Activated CD4-positive, alpha-beta T cell treated with anti-CD3 and anti-CD28 coated beads, Interleukin-2, amount 50 U/mL, for 48 hours (primary cell): Measurements from ENCODE around the gene PTPRJ.
A peak's percentile ranks its signal among the peaks of the same experiment; 100 is the strongest.

Experiments
- DNase-seq, 2 experiments: peaks; one replicate each; pipeline ENCODE4 v3.0.0-alpha.2; 2020

PTPRJ gene

DNA sequence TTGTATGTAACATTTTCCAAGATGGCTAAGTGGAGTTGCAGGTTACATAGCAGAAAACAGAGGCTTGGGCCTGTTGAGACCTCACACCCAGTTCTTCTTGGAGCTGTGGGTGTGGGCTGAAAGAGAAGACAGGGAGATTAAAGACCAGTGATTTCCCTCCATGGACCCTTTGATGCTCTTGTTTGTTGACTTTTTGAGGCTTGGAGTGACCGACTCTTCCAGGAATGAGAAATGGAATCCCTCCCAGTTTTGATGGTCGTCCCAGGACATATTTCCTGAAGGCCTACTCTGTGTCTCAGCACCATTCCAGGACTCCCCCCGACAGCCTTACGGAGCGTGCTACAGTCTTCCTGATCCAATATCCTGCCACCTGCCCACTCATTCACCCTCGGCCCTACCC lies 96.9 kb downstream of the PTPRJ start:
- DNase-seq, result no peak

DNA sequence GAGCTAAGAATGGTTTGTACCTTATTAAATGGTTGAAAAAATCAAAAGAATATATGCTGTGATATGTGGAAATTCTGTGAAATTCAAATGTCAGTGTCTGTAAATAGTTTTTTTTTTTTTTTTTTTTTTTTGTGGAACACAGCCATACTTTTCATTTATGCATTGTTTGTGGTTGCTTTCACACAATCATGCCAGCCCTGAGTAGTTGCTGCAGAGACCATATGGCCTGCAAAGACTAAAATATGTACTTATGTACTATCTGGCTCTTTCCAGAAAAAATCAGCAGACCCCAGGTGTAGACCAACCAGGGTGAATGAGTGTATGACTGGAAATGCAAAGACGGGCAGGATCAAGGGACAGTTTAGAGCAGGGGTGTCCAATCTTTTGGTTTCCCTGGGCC lies 98.3 kb downstream of the PTPRJ start:
- no peak for DNase-seq

DNA sequence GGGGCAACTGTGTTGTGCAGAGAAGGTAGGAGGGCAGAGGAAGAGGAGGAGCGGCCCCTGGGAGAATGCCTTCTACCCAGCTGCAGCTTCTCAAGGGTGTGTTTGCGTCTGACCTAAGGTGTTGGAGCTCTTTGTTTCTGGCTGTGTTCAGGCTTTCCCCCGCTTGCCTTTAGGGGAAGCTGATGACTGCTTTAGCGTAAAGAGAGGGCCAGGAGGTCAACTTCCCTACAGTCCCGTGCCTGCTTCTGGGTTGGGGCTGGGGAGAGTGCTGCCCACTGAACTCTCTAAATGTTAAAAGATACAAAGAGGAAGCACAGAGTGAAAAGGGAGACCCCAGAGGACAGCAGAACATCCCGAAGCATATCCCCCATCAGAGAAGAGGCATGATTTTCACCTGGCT lies 99.2 kb downstream of the PTPRJ start:
- DNase-seq, result no peak

DNA sequence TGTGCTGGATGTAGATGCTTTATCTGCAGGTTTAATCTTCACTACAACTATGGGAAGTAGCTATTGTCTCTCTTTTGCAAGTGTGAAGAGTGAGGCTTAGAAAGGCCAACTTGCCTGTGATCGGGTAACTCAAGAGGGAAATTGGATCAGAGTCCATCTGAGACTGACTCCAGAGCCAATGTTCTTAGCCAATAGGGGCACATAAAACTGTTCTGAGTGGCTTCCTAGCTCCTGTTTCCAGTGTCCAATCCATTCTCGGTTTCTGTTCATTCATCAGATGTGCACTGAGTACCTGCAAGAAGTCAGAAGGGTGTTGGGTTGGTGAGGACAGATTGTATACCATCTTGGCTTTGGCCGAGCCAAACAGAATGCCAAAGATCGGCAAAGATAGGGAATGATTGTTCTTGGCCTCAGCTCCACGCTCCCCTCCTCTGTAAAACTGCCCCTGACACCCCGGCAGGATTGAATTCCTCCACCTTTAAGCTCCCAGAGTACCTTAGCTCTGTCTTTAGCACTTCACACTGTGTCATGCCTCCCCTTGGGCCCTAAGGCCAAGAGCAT lies 100.0 kb downstream of the PTPRJ start:
- DNase-seq, result no peak

DNA sequence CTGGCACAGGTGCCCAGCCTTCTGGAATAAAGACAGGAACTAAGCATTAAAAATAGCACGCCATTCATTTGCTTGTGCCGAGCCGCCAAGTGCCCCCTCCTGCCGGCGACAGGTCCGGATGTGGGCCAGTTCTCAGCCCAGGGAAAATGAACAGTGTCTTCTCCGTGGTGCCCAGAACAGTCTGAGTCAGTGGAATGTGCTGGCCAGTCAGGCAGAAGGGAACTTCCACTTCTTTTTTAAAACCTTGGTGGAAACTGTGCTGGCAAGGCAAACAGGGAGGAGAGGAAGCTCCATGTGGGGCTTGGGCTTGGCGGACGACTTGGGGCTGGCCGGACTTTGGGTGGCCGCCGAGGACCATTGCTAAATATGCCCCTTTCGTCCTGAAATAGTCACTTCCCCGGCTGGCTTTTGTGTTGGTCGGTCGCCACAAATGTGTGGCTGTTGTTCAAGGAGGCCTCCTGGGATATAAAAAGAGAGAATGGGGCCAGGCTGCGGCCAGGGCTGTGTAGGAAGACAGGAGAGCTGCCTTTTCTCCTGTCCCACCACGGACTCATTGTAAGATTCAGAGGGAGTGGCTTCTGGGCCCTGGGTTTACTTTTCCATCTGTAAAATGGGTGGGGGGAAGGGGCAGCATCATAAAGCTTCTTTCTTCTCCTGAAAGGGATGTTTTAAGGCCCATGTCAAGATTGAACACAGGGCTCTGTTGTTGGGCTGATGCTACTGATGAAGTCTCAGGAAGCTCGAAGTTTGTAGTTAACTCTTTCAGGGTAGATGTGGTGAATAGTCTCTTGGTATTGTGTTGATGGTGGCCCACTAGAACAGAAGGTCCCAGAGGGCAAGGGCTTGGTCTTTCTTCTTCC lies 101.0 kb downstream of the PTPRJ start:
- DNase-seq, result peak; percentile 29 to 46

DNA sequence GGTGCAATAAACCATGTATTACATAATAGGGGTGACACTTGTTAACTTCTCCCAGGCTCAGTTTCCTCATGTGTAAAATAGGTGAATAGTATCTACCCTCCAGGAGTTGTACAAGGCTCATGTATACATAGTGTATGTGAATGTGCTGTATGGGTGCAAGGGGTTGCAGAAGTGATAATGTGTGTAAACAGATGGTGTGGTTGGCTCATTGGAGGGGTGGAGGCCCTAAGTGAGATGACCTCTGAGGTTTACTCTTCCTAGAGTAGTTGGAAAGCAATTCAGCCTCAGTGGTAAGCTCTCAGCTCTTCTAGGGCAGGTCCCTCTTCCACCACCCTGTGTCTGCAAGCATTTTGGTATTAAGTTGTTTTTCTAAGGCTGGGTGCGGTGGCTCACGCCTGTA lies 102.4 kb downstream of the PTPRJ start:
- DNase-seq, result no peak

DNA sequence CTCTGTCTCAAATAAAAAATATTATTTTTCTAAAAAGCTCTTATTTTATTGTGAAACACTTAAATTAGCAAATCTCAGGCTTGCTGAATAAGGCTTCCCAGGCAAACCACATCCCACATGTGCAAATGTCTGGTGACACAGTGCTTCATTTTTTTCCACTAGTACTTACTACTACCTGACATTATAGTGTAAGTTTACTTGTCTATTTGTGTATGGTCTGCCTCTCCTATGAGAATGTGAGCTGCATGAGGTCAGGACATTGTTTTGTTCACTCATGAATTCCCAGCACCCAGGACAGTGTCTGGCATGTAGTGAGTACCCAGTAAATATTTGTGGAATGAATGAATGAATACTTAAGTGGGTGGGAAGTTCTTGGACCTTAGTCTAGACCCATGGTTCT lies 103.1 kb downstream of the PTPRJ start:
- DNase-seq, result no peak

DNA sequence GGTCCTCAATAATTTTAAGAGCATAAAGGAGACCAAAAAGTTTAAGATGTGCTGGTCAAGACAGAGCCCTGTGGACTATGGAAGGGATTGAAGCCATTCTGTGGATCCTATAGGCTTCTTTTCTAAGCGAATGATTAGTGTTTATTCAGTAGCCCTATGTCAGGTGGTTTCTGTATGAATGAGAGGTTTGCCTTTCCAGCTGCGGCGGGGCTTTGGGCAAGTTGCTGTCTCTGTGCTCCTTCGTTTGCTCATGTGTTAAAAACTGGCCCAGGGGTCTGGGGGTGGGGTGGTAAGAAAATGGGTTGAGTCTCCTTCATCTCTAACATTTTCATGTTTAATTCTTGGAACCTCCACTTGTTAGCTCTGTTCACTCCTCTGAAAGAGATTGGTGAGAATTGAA lies 105.3 kb downstream of the PTPRJ start:
- DNase-seq, result no peak

DNA sequence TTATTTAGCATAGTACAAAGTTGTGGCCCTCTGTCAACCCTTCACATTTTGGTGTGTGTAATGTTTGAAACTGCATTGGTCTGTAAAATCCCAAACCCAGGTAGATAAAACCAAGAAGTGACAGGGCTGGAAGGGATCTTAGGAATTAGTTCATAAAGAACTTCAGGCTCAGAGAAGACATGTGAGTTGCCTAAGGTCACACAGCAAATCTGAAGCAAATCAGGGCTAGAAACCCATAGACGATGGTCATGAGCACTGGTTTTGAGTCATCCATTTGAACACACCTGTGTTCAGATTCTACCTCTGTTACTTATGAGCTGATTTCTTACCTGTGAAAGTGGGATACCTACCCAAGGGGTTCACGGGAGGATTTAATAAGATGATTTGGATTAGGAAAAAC lies 107.1 kb downstream of the PTPRJ start:
- DNase-seq, result no peak

DNA sequence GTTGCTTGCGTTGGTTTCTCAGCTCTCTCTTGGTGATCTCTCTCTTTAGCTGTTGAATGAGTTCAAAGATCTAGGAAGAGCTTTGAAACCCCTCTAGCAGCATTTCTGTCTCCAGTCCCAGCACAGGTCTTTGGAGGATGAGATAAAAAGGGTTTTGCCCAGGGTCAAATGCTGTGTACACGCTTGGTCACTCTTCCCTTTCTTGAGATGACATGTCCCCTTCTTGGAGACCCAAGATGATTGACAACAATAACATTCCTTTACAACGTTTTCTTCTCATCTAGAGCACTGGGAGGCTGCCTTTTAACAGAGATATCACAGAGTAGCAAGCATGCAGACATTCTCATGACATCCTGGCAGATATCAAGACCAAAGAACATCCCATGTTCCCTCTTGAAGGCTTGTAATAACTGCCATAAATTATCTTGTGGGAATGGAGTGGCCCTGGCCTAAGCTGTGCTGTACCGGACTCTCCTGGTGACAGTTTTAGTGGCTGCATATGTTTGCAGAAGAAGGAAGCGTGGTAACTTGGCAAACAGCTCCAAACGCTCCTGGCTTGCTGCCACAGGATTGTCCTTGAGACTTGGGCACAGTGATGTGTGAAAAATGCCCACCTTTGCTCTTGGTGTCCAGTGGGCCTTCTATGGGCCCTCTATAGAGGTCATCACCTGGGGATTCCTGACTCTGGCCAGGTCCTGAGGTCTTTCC lies 107.8 kb downstream of the PTPRJ start:
- DNase-seq, result no peak

DNA sequence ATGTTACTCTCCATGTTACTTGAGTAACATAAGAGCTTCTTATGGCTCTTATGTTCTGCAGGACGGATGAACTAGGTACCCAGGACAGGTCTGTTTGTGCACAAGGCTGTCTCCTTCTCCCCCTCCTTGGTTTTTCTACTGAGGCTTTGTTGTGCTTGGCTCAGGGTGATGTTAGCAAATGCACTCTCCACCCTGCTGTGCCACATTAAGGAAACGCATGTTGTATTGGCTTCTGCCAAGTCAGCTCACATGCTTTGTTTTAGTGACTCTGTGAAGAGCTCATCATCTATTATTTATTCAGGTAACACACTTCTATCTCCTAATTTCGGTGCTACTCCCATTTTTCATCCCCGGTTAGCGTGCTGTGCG lies 108.3 kb downstream of the PTPRJ start:
- DNase-seq, result no peak

DNA sequence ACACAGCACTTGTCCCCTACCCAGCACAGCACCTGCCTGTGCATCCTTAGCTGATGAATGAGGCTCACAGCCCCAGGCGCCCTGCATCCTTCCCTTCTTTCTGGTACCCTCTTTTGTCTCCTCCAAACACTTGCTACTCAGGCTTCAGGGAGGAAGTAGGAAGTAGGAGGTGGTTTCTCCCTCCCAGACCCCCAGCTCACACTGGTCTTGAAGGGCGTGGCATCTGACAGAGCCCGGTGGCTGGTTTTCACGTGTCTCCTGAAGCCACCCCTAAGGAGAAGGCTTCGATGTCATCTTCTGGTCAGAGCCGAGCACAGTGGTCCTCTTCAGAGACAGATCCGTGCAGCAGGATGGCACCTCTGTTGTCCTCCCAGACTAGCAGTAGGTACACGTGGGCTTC lies 109.8 kb downstream of the PTPRJ start:
- no peak for DNase-seq

DNA sequence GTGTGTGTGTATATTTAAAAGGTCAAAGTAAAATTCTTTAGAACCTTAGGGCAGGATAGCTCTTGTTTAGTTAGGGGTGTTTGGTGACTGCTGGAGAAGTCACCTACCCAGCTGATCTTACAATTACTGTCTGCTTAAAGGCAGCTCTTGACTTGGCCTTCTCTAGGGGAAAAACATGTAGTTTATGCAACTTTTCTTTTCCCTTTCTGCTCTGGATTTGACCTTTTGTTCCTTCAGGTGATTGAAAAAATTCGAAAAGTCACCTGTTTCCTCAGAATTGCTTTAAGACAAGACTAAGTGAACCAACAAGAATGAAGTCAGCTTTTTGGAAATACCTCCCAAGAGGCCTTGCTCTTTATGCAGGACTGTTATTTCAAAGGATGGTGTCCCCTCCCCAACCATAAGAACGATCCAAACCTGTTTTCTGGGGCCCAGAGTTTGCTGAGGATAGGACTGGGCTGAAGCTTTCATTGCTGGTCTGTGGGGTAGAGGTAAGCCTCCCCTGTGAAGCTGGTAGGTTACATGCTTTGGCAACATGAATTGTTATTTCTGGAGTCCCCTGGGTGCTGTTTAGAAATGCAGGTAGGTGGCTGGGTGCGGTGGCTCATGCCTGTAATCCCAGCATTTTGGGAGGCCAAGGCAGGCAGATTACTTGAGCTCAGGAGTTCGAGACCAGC lies 111.2 kb downstream of the PTPRJ start:
- no peak for DNase-seq

DNA sequence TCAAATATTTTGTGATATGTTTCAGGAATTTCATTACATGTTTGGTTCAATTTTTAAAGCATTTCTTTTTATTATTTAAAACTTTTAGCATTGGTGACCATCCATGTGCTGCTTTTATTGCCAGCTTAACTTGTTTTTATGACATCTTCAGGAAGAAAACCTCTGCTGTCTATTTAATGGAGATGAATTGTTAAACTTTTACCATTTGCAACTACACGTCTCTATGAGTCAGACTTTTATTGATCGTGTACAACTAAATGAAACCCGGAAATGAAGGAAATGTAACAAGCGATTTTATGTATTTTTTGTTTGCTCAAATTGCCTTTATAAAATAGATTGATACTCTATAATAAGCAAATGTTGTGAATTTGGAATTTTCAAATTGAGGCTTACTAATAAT lies 113.0 kb downstream of the PTPRJ start:
- no peak for DNase-seq

DNA sequence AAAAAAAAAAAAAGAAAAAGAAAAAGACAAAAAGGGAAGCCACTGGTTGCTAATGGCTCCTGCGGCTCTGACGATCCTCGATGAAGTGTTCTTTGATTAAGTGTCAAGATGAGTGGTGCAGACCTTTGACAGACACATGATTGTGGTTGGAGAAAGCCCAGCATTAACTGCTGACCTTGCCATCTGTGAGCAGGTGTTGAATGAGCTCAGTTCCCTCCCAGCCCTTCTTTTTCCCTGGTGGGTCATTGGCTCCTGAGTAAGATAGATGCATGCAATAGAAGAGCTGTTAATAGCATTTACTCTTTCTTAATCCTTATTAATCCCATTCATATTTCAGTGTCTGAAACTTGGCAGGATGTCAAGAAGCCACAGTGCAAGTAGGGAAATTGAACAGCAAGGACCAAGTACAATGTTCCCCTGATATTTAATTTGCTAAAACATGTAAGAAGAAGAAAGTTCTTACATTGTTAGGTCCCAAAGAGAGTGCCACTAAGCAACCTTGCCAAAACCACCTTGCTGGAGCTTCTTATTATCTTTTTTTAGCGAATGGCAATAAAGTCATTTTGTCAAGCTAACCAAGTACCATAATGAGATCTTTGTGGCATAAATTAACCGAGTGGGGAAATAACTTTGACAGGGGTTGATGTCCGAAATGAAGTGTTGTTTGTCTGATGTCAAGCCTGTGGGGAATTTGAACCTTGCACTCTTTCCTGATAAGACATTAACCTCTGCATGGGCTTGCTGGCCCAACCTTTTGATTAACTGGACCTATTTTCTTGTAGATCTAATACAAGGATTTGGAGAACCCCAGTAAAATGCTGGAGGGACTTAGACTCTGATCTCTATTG lies 113.7 kb downstream of the PTPRJ start:
- no peak for DNase-seq

DNA sequence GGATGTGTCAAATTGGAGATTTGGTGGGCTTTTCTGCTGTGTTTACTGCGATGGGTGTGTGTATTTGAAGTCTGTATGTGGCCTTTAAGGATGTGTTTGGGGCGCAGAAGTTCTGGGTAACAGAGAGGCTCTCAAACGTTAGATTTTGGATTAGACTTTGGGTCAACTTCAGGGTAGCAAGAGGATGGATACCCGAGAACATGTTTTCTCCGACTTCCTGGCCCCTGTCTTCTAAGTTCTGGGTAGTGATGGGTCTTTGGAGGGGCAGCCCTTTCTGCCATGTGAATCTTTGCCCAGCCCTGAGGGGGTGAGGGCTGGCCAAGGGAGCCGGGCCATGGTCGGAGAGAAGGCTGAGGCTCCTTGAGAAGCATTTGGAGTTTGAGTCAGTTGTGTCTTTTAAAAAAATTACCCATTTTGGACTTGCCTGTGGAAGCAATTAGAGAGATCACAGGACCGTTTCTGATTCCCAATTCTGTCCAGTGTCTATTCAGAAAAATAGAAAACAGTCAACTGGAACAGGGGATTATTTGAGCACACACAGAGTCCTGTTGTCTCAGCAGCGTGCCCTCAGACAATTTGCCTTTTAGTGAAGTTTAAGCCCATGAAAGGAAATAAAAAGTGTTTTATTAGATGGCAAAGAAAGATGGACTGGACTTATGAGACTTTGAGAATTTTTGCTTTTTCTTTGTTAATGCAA lies 114.4 kb downstream of the PTPRJ start:
- no peak for DNase-seq

DNA sequence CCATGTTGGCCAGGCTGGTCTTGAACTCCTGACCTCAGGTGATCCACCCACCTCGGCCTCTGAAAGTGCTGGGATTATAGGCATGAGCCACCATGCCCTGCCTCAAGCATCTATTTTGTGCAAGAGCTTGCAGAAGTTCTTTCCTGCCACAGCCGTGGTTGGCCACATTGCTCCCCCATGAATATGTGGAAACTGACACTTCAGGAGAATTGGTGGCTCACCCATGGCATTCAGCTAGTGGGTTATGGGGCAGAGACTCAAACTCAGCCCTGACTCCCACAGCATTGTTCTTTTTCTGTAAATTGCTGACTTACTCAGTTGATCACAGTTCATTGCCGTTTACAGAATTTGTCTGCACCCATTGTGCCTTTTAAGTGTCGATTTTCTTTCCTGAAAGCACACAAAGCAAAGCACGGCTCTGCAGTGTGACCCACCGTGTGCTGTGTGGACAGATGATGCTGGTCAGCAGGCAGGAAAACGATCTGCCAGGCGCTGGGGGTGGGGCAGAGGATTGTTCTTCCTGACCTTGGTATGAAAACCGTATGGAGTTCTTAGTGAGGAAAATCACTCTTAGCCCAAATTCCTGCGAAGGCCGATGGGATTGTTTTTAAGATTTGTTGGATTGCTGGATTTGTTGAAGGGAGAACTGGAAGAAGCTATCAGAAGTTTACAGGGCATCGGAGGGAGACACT lies 115.6 kb downstream of the PTPRJ start:
- DNase-seq, result peak; percentile 18 to 39

DNA sequence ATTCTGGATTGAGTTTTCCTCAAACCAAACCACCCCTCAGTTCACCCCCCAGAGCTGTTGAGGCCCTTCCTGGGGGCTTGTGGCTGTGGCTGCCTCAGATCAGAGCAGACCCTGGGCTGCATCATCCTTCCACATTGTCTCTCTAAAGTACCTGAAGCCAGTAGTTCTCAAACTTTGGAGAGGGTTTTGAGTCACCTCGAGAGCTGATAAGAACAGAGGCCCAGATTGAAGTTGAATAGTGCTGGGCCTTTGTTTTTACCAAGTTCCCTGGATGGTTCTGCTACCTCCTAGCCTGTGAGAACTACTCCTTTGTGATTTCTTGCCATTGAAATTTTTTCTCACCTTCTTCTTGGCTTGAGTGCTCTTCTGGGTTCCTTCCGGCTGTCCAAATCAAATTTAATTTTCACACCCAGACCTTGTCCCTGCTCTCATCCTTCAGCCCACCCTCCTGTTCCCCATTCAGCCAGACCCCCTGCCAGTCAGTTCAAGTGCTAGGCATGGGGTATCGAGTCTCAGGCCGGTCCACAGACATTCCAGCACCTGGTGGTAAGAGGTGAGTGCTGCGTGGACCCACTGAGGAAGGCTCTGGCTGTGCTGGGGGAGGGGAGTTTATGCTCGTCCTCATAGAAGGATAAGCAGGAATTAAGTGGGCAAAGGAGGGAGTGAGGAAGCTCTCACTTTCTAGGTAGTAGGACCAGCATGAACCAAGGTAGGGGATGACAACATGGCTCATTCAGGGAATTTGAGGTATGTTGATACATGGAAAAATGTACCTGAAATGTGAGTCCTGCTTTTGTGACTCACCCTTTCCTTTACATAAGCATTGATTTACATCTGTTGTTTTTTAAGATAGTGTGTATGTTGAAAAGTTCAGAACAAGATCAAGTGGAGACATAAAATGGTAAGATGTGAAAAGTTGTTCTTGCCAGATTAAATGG lies 116.5 kb downstream of the PTPRJ start:
- no peak for DNase-seq

DNA sequence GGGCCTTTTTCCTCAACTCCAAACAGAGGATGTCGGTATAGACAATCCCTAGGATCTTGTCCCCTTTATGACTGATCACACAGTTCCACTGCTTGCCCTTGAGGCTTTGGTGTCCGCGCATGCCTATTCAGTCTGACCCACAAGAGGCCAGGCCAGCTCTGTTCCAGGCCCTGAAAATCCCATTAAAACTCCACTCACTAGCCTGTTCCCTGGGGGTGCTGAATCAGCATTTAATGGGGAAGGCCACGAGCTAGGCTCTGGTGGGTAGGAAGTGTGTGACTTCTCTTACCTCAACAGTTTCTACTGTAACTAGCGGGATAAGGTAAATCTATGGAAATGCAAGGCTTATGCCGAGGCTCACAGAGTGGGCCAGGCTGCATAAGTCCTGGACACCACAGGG lies 117.7 kb downstream of the PTPRJ start:
- no peak for DNase-seq

DNA sequence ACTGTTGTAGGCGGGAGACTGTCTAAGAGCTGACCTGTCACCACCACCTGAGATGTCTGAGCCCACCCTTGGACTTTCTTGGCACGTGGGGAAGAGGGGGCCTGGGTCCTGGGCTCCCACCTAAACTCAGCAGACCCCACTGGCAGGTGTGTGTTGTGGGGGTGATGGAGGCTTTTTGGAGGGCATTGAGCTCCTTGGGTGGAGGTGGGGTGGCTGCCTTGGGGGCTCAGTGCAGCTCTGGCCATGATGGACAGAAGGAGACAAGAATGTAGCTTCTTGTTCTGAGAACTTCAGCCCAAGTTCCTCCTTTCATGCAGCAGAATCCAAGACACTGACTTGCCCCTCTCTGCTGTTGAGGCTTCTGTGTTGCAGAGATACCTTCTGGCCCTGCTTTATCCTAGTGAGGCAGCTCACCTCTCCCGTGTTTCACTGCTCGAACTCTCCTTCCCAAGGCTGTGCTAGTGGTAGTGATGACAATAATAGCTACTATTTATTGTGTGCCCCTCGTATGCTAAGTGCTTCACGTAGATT lies 119.6 kb downstream of the PTPRJ start:
- no peak for DNase-seq
